ENCODE measurements around the gene SCYGR5.
"Not testable (repeated sequence)": the region's sequence is repeated elsewhere in the genome, so short reads cannot be mapped to it uniquely, and the experiment has no call there.

The SCYGR5 gene

DNA sequence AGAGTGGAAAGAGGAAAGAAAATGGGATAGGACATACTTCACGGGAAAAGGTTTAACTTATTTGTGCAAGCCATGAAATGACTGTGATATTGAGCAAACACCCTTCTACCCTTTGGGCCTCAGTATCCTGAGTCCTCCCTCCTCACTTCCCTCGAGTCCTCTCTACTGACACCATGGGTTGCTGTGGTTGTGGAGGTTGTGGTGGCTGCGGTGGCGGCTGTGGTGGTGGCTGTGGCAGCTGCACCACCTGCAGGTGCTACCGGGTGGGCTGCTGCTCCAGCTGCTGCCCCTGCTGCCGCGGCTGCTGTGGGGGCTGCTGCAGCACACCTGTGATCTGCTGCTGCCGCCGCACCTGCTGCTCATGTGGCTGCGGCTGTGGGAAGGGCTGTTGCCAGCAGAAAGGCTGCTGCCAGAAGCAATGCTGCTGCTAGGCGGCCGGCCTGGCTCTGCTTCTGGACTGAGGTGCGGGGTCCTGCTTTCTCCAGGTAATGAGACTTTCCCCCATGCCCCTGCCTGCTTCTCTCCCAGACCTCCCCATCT lies at the start of gene SCYGR5:
Gene SCYGR5, plus strand, starts transcription at position 174 of the 540 bp plus-strand sequence. Its CDS starts 0 bp downstream, at position 174.
- not testable (repeated sequence) for DNase-seq

DNA sequence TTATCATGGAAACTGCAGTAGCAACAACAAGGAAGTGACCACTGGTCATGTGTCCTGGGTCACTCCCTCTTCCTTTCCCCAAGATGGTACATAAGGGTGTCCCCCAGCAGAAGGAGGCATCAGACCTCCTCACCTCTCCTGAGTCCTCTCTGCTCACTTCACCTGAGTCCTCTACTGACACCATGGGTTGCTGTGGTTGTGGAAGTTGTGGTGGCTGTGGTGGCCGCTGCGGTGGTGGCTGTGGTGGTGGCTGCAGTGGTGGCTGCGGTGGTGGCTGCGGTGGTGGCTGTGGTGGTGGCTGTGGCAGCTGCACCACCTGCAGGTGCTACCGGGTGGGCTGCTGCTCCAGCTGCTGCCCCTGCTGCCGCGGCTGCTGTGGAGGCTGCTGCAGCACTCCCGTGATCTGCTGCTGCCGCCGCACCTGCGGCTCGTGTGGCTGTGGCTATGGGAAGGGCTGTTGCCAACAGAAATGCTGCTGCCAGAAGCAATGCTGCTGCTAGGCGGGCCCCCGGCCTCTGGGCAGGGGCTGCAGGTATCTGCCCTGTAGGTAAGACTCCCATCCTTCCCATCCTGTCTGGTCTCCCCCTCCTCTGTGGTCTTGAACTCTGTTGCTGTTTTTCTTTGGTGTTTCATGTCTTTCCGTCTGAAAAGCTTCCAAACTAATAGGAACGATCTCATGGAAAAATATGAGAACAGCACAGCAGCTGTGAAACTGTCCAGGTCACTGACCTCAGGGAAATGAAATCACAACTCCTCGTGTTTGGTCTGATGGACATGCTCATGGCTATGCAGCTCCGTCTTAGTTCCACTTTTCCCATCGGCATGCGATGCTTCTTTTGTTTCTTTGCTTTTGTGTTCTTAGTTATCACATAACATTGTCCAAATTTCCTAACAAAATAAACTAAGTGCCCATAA lies 49.0 kb upstream of the SCYGR5 start, which contains the start of gene SCYGR4:
Gene SCYGR4, plus strand, starts transcription at position 183 of the 915 bp plus-strand sequence. Its CDS starts 0 bp downstream, at position 183.
- no peak for DNase-seq

GRCh38 chr2:227623226-227623625 lies 43.4 kb upstream of the SCYGR5 start:
- DNase-seq, result no peak

DNA sequence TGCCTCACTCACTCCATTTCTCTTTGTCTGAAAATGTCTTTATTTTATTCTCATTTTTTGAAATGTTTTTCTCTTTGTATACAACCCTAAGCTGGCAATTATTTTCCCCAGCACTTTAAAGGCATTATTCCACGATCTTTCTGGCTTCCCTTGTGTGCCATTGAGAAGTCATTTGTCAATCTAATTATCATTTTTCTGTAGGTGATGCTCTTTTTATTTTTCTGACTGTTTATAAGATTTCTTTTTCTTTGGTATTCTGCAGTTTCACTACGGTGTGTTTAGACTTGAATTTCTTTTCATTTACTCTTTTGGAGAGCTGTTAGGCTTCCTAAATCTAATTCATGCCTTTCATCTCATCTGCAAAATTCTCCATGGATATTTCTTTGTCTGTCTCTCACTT lies 41.2 kb upstream of the SCYGR5 start:
- DNase-seq, result no peak

DNA sequence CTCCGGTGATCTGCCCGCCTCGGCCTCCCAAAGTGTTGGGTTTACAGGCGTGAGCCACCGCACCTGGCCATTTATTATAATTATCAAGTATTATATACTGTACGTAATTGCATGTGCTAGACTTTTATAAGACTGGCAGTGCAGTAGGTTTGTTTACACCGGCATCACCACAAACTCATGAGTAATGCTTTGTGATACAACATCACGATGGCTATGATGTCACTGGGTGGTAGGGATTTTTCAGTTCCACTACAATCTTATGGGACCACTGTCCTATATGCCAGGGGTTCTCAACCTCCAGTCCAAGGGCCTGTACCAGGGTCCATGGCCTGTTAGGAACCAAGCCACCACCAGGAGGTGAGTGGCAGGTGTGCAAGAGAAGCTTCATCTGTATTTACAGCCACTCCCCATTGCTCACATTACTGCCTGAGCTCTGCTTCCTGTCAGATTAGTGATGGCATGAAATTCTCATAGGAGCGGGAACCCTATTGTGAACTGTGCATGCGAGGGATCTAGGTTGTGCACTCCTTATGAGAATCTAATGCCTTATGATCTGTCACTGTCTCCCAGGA lies 39.9 kb upstream of the SCYGR5 start:
- DNase-seq, result no peak

- DNase-seq, result no peak
These were observed 38.8 kb upstream of the SCYGR5 start for GRCh38 chr2:227627769-227628168.

- DNase-seq, result no peak
These were observed 37.2 kb upstream of the SCYGR5 start for GRCh38 chr2:227629435-227629834.

- DNase-seq, result no peak
These were observed 36.3 kb upstream of the SCYGR5 start for GRCh38 chr2:227630322-227630721.

GRCh38 chr2:227632827-227633226 lies 33.8 kb upstream of the SCYGR5 start:
- no peak for DNase-seq

DNA sequence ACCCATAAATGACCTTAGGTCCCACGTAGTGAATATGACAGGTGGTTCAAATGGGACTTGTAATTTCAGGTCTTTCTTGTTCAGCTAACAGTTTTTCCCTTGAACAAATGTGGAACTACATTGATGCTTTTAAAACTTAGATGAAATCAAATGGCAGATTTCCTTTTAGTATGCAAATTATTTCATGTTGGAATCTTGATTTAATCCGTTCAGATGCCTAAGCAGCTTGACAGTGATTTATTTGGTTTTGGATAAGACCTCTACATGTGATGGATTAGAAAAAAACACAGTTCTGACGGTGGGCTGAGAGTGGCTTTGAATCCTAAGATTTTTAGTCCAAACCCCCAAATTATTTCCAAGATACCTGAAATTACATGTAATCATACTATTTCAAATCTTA lies 32.4 kb upstream of the SCYGR5 start:
- DNase-seq, result no peak

- no peak for DNase-seq
These were observed 23.9 kb upstream of the SCYGR5 start for GRCh38 chr2:227642656-227643055.

GRCh38 chr2:227643990-227644551 lies 22.5 kb upstream of the SCYGR5 start:
- DNase-seq, result no peak

- no peak for DNase-seq
These were observed 13.2 kb upstream of the SCYGR5 start for GRCh38 chr2:227653419-227653818.

GRCh38 chr2:227654426-227654825 lies 12.2 kb upstream of the SCYGR5 start:
- no peak for DNase-seq

- DNase-seq, result no peak
These were observed 11.2 kb upstream of the SCYGR5 start for GRCh38 chr2:227655454-227655853.

DNA sequence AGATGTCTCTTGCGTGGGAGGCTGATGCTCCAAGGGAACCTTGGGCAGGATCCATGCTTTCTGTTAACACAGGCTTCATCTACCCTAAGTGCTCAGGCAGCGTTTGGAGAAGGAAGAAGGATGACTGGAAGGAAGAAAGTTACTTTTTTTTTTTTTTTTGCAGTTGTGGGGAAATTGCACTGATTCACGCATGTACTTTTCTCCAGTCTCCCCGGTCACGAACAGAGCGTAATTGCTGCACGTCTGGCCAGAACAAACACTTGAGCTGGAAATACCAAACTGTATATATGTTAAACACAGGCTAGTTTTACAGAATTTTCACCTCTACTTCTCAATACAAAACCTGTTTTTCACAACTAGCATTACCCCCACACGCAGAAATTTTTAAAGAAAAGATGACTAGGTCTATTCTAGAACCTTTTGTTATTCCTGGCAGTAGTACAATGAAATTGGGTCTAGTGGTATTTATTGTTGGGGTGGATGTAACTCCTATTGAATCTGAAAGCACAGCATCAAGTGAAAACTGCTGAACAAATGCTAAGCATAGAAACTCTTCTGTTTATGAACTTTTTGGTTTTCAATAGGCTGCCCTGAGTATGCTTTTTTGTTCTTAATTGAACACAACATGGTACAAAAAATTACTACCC lies 9.3 kb upstream of the SCYGR5 start:
- no peak for DNase-seq

- DNase-seq, result no peak
These were observed 5.5 kb upstream of the SCYGR5 start for GRCh38 chr2:227661025-227661649.

GRCh38 chr2:227661827-227662226 lies 4.8 kb upstream of the SCYGR5 start:
- DNase-seq, result no peak

DNA sequence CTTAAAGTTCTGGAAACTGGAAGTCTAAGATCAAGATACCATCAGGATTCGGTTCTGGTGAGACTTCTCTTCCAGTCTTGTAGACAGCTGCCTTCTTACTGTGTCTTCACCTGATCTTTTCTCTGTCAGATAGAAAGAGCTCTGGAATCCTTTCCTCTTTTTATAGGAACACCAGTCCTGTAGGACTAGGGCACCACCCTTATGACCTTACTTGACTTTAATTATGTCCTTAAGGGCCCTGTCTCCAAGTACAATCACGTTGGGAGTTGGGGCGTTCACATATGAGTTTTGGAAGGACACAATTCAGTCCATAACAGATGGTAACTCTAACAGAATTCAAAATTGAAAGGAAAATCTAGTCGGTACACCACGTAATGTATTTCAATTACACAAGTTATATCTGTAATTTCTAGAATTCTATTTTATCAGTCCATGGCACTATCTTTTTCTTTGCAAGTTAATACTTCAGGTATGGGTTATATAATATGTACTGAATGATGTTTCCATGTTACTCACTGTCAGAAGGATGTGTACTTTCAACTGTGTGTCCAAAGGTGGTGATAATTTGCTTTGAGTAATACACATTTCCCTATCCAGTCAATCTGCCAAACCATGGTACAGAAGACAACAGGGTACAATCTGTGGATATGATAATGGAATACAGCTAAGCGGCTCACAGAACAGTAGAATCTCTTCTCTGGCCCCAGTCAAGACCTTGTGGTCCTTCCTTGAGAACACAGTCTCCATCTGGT lies 1.2 kb upstream of the SCYGR5 start:
- DNase-seq, result no peak

DNA sequence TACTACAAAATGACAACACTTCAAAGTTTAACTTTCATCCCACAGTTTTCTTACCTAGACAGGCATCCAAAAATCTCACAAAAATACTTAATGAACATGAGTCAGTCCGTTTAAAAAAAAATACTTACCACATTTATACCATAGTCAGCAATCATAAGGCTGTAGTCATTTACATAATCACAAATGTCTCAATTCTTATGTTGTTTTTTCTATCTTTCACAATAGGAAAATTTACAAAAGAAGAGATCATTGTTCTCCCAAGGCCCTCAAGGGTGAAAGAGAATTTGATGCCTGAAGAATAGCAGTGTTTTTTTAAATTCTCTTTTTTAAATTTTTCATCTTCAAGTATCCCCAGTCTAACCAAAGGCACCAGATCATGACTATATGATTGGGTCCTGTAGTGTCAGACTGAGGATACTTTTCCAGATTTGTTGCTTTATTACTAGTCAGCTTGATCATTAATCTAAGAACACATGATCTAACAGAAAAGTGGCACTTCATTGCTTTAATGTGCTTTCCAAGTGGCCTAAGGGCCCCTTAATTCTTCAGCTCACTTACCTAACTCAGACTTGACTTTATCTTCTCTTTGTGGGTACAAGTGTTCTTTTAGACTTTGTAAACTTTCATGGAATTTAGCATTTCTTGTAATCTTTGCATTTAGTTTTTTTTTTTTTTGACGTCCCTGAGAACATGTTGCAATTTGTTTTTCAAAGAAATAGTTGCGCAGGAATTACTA lies 4.7 kb downstream of the SCYGR5 start:
- no peak for DNase-seq
